GM12878 (cell line): ENCODE data around the gene SRA1.

Source experiments
- CEBPB ChIP-seq, 2 experiments: fragments of 150-350 bp in 1 of 2; IDR thresholded peaks; 2 replicates each; pipeline ENCODE4 v1.6.1; 2012 to 2014; ENCODE audit warnings: low read depth in 2 of 2, low read length in 2 of 2, borderline replicate concordance in 1 of 2, inconsistent platforms in 1 of 2
- CTCF ChIP-seq, 3 experiments: IDR thresholded peaks in 2 of 3; conservative IDR thresholded peaks in 1 of 3; 2 replicates each; pipeline ENCODE4 v1.5.1; 2011; ENCODE audit warnings: low read depth in 3 of 3, low read length in 3 of 3, mild to moderate bottlenecking in 3 of 3, control low read depth in 2 of 3, moderate library complexity in 2 of 3, inconsistent platforms in 1 of 3, mixed read lengths in 1 of 3; ENCODE audit not compliant: control insufficient read depth in 2 of 3, insufficient read depth in 1 of 3; ENCODE audit errors: extremely low read depth in 1 of 3
- EZH2 ChIP-seq: IDR thresholded peaks from 2 replicates; pipeline ENCODE4 v1.6.1; 2012; ENCODE audit warnings: low read depth, mild to moderate bottlenecking, control low read depth, inconsistent platforms, low read length, borderline replicate concordance; ENCODE audit not compliant: control insufficient read depth
- JUND ChIP-seq: IDR thresholded peaks from 2 replicates; pipeline ENCODE4 v1.6.1; 2012; ENCODE audit warnings: low read depth, mild to moderate bottlenecking, low read length, improper control_type of control experiment, moderate library complexity
- NR2C2 ChIP-seq: IDR thresholded peaks from 2 replicates; pipeline ENCODE4 v1.6.1; 2011; ENCODE audit warnings: borderline replicate concordance, low read depth; ENCODE audit not compliant: control insufficient read depth, insufficient read length
- REST ChIP-seq: IDR thresholded peaks from 2 replicates; pipeline ENCODE4 v1.6.1; 2012; ENCODE audit warnings: mild to moderate bottlenecking, low read depth, low read length
- TAF1 ChIP-seq: IDR thresholded peaks from 2 replicates; pipeline ENCODE4 v1.6.1; 2011; ENCODE audit warnings: mild to moderate bottlenecking, low read depth, low read length, borderline replicate concordance
- TF ChIP-seq, protein P1 (sequence below): IDR thresholded peaks from 2 replicates; pipeline ENCODE4 v1.6.1; 2012; ENCODE audit warnings: low read length, inconsistent platforms

GRCh38 chr5:140566665-140567064 is 9.4 kb upstream of the SRA1 start:
- TF ChIP-seq EZH2: no peak
- TF ChIP-seq TAF1: no peak
- TF ChIP-seq, protein P1, sequence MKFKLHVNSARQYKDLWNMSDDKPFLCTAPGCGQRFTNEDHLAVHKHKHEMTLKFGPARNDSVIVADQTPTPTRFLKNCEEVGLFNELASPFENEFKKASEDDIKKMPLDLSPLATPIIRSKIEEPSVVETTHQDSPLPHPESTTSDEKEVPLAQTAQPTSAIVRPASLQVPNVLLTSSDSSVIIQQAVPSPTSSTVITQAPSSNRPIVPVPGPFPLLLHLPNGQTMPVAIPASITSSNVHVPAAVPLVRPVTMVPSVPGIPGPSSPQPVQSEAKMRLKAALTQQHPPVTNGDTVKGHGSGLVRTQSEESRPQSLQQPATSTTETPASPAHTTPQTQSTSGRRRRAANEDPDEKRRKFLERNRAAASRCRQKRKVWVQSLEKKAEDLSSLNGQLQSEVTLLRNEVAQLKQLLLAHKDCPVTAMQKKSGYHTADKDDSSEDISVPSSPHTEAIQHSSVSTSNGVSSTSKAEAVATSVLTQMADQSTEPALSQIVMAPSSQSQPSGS: no peak
- TF ChIP-seq CTCF (IDR thresholded peaks at IDR 0.05 in 2 of 3, conservative IDR thresholded peaks at IDR 0.05 in 1 of 3; ENCODE audit: control insufficient read depth in 2 of 3, extremely low read depth in 1 of 3, insufficient read depth in 1 of 3, low read depth in 3 of 3, low read length in 3 of 3): no peak
- TF ChIP-seq JUND: no peak
- TF ChIP-seq CEBPB (IDR thresholded peaks at IDR 0.05; ENCODE audit: borderline replicate concordance in 1 of 2, low read depth in 2 of 2, low read length in 2 of 2): no peak
- TF ChIP-seq REST: no peak
- TF ChIP-seq NR2C2: no peak
